ENCODE data around the gene CDKN1C.

DNA sequence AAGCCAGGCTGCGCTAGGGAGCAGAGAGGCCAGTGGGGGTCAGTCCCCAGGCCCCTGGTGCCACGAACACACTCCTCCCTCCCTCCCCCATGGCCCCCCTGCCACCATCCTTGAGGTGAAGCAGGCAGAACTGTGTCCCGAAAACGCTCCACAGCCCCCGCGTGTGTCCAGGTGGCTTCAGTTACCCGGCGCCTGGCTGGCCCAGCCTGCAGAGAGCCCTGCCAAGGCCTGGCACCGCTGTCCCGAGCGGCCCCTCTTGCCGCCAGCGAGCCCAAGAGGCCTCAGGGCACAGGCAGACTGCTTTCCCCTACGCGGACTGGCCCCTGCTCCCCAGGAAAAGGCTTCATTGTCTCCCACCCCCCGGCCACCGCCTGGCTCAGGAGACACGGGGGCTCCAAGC, 27.7 kb downstream of the CDKN1C start:
- TF ChIP-seq, protein P1, sequence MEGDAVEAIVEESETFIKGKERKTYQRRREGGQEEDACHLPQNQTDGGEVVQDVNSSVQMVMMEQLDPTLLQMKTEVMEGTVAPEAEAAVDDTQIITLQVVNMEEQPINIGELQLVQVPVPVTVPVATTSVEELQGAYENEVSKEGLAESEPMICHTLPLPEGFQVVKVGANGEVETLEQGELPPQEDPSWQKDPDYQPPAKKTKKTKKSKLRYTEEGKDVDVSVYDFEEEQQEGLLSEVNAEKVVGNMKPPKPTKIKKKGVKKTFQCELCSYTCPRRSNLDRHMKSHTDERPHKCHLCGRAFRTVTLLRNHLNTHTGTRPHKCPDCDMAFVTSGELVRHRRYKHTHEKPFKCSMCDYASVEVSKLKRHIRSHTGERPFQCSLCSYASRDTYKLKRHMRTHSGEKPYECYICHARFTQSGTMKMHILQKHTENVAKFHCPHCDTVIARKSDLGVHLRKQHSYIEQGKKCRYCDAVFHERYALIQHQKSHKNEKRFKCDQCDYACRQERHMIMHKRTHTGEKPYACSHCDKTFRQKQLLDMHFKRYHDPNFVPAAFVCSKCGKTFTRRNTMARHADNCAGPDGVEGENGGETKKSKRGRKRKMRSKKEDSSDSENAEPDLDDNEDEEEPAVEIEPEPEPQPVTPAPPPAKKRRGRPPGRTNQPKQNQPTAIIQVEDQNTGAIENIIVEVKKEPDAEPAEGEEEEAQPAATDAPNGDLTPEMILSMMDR (IDR thresholded peaks at IDR 0.05) = no peak
- no peak for TF ChIP-seq POLR2A (IDR thresholded peaks at IDR 0.05)
- no peak for TF ChIP-seq POLR2AphosphoS5 (IDR thresholded peaks at IDR 0.05)
